GM12865 (cell line): ENCODE results near the gene LARP1B.

Experiments
- DNase-seq: peaks from one replicate; pipeline ENCODE4 v3.0.0; 2010; ENCODE audit warnings: low read depth
- H3K4me3 ChIP-seq: 2 replicates; pipeline ENCODE4 v1.5.1; 2011; ENCODE audit warnings: mild to moderate bottlenecking, low read depth, low read length, control low read depth
- TF ChIP-seq, protein P1 (sequence below): IDR thresholded peaks from 2 replicates; pipeline ENCODE4 v1.5.1; 2011; ENCODE audit warnings: low read length, control low read depth, low read depth, inconsistent platforms; ENCODE audit not compliant: insufficient read depth; ENCODE audit errors: missing control alignments

LARP1B gene

DNA sequence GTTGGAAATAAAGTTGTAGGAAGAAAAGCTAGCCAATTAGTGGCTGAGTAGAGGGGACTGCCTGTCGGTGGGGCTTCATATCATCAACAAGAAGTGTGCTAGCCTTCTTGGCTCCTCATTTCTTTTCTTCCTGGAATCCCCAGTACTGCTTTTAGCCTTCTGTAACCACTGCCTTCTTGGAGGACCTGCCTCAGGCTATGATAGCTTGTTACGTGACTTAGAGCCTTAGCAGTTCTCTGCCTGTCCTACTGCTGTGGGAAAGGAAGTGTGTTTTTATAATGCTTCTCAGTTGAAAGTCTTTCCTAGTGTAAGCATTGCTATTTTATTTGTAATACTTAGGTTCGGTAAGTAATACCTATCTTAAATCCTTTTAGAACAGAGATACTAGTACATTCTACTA lies 61.9 kb downstream of the LARP1B start:
- H3K4me3 ChIP-seq = no peak overlapping the region
- no peak for DNase-seq
- TF ChIP-seq, protein P1, sequence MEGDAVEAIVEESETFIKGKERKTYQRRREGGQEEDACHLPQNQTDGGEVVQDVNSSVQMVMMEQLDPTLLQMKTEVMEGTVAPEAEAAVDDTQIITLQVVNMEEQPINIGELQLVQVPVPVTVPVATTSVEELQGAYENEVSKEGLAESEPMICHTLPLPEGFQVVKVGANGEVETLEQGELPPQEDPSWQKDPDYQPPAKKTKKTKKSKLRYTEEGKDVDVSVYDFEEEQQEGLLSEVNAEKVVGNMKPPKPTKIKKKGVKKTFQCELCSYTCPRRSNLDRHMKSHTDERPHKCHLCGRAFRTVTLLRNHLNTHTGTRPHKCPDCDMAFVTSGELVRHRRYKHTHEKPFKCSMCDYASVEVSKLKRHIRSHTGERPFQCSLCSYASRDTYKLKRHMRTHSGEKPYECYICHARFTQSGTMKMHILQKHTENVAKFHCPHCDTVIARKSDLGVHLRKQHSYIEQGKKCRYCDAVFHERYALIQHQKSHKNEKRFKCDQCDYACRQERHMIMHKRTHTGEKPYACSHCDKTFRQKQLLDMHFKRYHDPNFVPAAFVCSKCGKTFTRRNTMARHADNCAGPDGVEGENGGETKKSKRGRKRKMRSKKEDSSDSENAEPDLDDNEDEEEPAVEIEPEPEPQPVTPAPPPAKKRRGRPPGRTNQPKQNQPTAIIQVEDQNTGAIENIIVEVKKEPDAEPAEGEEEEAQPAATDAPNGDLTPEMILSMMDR = no peak

DNA sequence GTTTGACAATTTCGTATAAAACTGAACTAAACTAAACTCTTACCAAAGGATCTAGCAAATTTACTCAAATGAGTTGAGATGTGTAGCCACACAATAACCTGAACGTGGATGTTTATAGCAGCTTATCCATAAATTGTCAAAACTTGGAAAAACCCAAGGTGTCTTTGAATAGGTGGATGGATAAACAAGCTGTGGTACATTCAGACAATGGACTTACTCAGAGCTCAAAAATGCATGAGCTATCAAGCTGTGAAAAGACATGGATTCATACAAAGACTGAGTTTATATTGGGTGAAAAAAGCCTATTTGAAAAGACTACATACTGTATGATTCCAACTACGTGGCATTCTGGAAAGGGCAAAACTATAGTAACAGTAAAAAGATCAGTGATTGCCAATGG lies 69.5 kb downstream of the LARP1B start:
- TF ChIP-seq, protein P1 = no peak
- no peak for DNase-seq
- H3K4me3 ChIP-seq = no peak overlapping the region

DNA sequence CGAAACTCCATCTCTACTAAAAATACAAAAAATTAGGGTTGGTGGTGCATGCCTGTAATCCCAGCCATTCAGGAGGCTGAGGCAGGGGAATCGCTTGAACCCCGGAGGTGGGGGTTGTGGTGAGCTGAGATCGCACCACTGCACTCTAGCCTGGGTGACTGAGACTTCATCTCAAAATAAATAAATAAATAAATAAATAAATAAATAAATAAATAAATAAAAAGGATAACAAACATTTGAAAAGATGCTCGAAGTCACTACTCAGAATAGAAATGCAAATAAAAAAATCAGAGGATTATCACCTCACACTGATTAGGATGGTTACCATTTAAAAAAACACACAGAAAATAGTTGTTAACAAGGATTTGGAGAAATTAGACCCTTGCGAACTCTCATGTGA lies 73.8 kb downstream of the LARP1B start:
- H3K4me3 ChIP-seq = no peak overlapping the region
- DNase-seq = no peak
- TF ChIP-seq, protein P1 = no peak

DNA sequence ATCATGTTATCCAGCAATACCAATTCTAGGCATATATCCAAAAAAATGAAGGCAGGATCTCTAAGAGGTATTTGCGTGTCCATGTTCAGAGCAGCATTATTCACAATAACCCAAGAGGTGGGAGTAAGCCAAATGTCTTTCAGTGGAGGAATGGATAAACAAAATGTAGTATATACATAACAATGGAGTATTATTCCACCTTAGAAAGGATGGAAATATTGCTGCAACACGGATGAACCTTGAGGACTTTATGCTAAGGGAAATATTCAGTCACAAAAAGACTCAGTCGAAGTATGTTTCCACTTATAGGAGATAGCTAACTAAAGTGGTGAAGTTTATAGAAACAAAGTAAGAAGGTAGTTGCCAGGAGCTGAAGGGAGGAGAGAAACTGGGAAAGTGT lies 74.3 kb downstream of the LARP1B start:
- TF ChIP-seq, protein P1 = no peak
- DNase-seq = no peak
- H3K4me3 ChIP-seq = no peak overlapping the region

DNA sequence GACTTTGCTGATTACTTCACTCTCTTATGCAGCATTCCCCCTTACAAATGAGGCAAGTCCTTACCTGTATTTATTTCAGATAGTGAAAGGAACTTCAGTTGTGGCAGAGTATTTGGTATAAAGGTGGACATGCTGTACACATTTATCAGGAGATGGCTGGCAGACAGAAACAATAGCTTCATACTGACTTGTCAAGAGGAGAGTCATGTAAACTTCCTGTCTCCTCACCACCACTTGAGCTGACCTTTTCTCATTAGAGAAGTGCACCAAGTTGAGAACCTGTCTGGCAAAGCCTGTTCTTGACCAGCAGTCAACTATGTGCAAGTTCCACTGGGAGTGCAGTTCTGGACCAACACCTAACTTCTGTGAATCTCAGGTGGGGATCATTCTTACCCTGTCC lies 80.8 kb downstream of the LARP1B start:
- TF ChIP-seq, protein P1 = no peak
- no peak overlapping the region for H3K4me3 ChIP-seq
- DNase-seq = no peak

DNA sequence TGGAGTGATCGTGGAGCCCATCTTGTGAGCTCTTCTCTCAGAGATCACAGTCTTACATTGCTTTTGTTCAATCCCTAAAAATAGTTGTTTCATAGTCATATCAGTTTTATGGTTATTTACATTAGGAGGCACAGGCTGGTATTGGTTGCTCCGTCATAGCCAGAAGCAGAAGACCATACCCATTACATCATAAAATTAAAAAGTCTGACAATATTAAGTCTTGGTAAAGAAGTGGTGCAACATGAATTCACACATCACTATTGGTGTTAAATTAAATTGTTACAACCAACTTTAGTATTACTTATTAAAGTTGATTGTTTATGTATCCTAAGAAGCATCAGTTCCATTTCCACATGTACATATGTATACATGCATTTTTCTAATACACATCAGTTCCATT lies 84.6 kb downstream of the LARP1B start:
- H3K4me3 ChIP-seq = no peak overlapping the region
- TF ChIP-seq, protein P1 = no peak
- DNase-seq = no peak

DNA sequence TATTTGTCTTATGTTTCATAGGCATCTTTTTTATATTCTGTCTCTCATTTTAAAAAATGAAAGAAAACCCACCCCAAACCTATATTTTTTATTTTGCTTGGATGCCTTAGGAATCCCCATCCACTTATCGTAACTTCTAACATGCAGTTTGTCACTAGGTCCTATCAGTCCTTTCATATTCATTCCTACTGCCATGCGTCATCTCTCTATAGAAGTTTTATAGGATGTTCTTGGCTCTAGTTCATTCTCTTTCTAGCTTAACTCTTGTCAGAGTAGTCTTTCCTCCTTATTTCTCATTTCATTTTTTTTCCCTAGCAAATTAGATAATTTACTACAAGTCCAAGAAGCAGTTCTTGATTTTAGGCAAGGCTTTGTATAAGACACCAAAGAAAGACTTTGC lies 92.7 kb downstream of the LARP1B start:
- TF ChIP-seq, protein P1 = no peak
- no peak for DNase-seq
- H3K4me3 ChIP-seq = no peak overlapping the region
